GM18499 (cell line): Measurements from ENCODE around the gene SH3RF3.

Experiments
- ATAC-seq: cut with Tn5 transposase; IDR thresholded peaks from one replicate; pipeline ENCODE4 v1.9.1; 2021; ENCODE audit warnings: moderate number of reproducible peaks; ENCODE audit not compliant: insufficient read depth, unreplicated experiment

SH3RF3 gene

DNA sequence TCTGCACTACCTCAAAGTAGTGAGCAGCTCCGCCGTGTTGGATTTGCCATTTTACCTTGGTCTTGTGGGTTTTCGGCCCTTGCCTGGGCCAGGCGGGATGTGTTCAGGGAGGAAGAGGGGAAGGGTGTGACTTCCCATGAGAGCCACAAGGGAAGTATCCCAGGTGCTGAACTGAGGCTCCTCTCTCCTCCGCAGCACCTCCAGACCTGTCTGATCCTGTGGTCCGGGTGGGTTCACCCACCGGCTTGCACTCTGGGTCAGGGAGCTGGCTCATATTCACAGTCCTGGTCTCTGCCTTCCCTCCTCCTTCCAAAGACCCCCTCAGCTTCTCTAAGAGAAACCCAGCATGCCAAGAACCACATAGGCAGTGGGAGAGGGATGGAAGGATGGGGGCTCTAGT is 249.0 kb downstream of the SH3RF3 start:
- no peak for ATAC-seq

DNA sequence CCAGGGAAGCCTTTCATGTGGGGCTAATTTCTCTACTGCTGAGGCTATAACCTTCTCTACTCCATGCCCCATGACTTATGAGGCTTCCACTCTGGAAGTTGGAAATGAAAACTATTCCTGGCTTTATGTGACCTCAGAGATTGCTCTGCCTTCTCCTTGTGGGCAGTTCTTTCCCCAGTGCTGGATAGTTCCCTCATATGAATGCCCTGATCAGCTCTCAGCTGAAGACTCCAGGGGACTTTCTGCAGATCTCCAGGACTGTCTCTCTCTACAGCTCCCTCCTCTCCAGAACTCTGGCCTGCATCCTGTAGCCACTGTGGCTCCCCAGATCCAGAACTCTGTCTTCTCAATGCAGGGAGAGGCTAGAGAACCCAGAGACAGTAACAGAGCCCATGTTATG is 249.7 kb downstream of the SH3RF3 start:
- ATAC-seq = no peak

DNA sequence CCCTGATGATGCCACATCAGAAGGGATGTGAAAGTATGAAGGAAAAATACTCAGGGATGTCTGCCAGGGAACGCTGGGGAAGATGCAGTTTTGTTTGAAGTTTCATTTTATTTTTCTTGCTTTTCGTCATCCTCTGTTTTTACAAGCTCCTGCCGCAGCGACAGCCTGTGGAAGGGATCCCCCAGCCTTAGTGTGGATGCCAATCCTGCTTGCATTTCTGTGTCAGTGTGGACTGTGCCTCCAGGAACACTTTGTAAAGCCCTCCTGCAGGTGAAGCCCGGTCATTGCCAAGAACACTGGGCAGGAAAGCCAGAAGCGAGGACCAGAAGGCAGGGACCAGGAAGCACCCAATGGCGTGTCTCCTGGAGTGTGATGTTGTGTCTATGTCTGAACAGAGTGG is 250.5 kb downstream of the SH3RF3 start:
- ATAC-seq = no peak

DNA sequence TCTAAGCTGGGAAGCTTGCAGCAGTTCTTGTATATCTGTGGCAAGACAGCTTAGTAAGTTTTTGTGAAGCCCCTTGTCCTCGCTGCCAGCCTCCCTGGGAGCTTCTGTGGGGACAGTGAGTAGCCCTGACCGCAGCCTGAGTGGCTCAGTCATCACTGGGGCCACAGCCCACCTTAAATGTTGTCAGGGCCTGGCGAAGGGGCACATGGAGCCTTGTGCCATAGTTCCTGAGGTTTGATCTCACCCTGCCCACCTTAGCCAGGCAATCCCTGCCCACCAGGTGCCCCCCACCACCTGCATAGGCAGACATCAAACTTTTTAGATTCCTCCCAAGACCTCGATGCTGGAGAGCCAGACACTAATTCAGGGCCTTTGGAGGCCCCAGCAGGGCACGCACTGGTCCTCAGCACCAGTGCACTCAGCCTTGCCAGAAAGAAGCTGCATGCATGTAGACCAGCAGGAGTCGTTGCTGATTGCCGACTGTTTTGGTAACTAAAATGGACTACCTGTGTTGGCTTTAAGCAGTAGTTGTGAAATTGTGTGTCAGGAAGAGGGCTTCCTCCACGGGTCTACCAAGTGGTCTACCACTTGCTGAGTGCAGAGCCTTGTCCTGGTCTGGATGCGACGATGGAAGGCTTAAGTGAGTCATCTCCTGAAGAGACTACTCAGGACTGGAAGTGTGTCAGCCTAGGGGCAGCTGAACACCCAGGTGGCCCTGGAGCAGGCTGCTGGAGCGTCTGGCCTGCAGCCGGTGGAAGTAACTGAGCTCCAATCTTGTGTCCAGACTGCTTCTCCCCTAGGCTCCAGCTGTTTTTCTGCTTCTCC is 251.7 kb downstream of the SH3RF3 start:
- no peak for ATAC-seq

DNA sequence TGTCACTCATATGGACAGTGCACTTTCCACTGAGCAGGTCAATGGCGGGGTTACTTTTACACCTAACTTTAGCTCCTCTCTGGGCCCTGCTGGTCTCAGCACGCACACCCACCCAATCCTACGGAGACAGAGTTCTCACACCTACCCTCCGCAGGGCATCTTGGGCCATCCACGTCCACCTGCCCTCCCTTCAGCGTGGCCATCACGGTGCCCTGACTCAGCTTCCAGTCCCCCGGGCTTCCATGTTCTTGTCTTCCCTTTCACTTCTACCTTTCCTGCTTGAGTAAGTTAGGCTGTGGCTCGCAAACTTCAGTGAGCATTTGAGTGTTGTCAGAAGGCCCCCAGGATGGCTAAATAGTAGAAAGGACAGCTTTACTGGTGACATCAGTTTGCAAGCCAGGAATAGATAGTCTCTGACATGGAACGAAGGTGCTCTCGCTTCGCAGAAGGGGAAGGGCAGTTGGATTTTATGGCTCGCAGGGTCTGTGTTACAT is 252.4 kb downstream of the SH3RF3 start:
- no peak for ATAC-seq

DNA sequence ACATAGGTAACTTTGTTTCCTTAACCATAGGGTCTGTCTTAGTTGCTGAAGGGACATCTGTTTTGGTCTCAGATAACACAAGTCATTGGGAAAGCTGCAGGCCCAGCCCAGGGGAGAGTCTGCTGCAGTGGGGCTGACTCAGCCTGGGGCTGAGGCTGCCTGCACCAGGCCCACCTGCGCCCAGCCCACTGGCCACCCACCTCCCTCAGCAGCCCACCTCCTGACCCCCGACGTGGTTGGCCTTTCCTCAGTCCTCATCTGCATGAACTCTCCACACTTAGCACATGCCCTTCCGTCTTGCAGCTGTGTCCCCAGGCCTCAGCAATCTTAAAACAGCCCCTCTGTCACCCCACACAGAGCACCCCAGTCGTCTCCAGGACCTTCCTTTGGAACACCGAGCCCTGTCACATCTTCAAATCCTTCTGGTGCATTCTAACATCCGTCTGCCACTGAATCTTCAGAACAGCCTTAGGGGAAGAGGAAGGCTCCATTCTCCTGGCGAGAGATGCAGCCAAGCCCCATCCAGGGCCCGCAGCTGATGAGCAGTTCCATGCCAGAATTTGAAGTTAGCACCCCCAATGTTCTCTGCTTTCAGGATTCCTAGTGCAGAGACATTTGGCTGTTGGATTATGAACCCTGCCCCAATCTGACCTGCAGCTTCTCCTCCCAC is 253.4 kb downstream of the SH3RF3 start:
- no peak for ATAC-seq

DNA sequence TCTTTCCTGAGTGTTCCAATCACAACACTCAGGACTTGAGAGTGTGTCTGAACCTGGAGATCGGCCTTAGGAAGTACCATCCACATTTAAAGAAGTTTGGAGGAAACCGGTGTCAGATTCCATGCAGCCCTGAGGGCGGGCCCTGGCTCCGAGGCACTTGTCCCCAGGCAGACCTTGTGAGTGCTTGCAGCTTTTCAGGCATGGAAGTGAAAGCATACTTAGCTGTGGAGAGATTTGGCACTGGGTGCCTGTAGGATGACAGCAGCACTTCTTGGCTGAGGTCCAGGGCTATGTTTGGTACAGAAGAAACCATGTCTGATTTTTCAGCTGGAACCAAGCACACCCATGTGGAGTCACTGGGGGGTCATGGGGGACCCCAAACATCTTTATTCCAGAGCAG is 253.9 kb downstream of the SH3RF3 start:
- no peak for ATAC-seq

DNA sequence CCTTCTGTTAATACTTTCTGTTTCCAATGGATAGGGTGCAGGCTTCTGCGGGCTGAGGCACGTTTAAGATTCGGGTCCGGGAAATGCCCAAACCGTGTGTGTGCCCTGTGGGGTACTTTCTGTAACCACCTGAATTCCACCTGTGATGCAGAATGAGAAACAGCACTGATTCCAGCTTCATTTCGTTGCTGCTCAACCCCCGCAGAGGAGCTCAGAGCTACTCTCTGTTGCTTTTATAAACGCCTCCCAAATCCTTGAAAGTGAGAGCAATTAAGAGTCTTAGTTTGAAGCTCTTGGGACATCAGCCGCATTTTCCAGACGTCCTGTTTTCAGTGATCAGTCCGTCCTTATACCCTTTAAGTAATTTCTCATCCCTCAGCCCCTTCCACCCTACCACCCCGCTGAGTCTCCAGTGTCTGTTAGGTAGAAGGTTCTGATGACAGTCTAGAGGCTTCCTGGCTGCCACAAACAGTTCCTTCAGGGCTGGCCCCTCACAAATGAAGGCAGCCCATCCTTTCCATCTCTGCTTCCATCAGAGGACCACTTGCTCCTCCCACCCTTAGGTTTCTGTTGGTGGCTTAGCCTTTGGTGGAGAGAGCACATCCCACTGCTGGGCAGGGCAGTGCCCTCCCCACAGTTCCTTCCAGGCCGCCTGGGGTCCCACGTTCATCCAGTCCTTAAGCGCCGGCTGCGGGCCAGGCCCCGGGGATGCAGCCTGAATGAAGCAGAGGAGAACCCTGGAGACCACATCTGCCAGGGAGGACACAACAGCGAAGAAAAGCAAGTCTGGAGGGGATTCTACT is 254.7 kb downstream of the SH3RF3 start:
- no peak for ATAC-seq

DNA sequence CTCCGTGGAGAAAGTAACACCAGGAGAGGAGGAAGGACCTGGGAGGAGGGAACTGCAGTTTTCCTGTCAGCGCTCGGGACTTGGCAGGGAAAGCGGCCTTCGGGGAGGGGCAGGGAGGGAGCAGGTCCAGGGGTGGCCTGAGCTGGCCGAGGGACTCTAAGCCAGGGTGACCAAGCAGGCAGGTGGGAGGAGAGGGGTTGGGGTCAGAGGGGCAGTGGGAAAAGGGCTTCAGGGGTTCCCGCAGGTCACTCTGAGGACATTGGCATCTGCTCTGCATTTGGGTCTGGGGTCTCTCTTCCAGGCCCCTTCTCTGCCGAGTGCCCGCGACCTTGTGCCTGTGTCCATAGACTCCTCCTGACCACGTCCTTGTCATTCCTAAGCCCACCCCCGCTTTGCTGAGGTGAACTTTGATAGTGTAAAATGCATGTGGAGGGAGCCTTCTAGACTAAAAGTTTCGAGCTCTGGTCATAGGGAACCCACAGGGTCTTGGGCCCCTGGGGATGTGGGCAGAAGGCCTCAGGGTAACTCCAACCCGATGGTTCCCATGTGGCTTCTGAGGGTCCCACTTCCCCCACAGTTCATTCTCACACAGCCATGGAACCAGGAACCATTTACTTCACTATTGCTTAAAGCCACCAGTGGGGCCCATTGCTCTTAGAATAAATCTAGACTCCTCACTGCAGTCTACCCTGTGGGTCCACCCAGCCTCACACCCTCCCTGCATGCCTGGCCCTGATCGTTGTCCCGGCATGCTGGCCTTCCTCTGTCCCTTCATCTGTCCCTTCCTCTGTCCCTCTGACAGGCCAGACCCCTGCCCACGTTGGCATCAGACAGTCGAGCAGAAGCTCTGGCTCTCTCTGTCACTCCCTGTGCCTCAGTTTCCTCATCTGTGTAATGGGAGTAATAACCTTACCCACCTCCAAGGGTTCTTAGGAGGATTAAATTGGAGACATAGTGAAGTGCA is 255.6 kb downstream of the SH3RF3 start:
- no peak for ATAC-seq

DNA sequence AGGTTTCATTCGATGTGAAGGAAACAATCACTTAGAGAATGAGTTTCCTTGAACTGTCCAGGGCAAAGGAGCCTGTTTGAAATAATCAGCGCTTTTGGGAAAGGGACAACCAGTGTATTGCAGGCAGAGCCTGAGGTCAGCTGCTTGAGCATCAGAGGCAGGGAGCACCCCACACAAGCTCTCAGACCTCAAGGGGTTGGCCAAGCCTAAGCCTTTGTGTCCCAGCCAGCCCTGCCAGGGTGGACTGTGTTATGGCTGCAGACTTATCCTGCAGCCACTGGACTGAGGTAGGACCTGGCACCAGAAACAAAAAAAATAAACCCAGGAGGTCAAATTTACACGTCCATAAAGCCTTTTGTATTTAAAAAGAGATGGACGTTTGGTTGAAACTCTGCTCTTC is 256.5 kb downstream of the SH3RF3 start:
- ATAC-seq = no peak

DNA sequence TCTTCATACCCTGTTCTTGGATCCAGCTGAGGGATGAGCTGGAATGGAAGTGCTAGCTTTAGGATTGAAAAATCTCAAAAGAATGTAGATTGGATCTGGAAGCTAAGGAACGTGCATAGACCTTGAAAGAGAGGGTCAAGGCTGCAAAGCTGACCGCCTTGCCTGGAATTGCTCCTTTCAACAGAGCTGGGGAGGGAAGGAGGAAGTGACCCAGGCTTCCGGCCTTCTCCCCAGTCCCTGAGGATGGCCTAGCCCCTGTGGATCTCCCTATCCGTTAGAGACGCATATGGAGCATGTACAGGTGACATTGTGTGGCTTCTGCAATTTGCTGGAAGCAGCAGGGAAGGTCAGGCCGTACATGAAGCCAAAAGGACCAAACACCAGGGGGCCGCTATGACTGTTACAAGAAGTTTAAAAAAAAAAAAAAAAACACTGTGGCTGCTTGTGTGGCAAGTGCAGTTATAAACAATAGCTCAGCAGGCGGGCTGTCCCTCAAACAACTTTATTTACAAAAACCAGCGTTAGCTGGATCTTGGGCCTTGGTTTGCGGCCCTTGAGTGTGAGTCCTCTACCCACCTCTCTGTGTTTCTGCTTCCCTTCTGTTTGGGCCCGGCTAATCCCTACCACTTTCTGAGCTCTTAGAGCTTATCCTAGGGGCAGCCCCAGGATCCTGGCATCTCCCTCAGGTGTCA is 257.1 kb downstream of the SH3RF3 start:
- ATAC-seq = no peak

DNA sequence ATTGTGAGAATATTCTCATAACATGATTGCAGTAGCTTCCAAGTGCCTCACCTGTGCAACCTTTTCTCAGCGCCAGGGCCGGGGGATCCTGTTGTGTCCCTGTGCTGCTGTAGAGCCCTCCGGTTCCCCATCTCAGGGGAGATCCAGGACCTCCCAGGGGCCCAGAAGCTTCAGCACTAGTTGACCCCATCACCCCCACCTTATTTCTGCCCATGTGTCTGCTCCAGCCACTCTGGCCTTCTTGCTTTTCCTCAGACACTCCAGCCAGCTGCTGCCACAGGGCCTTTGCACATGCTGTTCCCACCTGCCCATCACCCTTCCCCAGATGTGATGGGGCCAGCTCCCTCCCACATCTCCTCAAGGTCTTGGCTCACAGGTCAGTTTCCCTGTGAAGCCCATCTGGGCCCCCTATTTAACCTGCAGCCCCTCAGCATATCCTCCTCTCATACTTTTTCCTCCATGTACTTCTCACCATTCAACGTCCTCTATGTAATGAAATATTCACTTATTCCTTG is 258.3 kb downstream of the SH3RF3 start:
- ATAC-seq = no peak

DNA sequence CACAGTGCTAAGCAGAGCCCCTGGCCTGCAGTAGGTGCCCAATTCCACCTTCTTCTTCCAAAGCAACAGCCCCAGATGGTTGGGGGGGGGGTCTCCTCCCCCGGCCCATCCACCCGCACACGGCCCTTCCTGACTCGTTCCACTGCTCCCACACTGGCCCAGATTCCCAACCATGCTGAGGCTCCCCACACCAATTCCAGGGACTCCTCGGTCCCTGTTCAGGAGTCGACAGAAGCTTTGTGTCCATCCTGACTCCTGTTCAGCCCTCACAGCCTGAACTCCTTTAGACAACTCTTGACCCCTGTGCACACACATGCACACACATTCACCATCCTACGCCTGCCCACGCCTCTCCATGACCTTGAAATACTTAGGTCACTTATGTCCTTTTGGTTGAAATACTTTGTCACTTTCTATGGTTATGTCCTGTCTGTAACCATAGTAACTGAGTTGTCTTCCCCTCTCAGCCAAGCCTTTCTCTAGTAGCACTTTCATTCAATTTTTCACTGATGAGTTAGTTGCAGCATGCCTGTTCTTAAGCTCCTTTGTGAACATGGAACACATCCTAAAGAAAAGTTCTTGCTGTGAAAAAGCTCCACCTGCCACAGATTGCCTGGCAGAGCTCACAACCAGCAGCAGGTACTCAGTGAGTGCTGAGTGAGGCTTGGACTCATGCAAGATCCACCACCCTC is 258.9 kb downstream of the SH3RF3 start:
- ATAC-seq = no peak

DNA sequence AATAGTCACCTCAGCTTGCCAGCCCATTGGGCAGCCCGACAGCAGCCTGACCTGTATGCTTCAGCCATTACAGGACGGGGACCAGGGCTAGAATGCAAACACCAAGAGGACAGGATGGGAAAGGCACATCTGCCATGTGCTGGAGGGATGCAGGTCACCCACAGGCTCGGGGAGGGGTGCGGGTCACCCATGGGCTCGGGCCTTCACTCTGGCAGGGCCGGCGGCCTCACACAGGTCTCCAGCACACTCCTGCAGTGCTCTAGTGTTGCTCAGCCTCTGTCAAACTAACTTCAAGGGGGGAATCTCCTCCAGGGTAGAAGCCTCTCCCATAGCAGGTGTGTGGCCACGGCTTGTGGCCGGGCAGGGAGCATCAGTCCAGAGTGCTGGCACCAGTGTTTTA is 262.2 kb downstream of the SH3RF3 start:
- no peak for ATAC-seq

DNA sequence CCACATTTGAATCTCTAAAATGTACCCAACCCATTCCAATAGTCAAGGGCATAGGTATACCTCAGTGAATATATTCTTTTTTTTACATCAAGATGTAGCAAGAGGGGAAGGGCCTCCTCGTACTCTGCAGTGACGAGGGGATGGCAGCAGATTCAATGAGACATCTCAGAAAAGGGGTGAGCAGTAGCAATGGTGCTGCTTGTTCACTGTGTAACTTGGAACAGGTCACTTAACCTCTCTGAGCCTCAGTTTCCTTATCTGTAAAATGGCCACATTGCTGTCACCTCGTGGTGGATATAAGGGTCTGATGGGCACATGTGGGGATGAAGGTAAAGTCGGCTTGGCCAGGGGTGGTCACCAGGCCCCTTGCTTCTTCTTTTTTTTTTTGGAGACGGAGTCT is 263.1 kb downstream of the SH3RF3 start:
- no peak for ATAC-seq

DNA sequence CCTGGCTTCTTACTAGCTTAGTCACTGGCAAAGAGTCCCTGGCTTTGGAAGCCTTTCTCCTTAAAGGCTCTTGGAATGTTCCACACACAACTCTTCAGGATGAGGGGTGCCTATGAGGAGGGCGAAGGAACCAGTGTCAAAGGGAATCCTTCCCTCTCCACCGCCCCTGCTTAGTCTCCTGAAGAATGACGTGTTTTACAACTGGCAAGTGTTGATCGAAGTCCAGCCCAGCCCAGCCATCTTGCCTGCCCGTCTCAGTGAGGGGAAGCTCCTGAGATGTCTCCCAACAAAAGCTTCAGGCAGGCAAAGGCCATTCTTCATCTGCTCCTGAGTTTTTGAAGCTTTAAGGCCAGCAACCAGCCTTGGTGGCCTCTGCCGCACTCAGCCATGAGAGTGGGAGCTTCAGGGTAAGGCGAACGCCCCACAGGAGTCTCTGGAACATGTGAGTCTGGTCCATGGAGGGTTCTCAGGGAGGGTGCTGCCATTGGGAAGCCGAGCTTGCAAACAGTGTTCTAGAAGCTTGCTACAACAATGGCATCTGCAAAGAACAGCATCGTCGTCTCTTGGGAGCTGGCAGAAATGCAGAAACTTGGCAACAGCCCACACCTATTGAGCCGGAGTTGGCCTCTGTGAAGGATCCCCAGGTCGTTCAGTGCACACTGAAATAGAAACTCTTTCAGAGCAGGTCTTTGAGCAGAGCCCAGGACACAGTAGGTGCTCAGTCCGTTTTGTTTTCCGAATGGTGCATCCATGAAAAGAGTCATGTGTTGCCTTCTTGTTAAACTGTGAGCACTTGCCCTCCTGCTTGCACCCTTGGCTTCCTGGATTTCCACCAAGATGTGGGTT is 264.0 kb downstream of the SH3RF3 start:
- no peak for ATAC-seq

DNA sequence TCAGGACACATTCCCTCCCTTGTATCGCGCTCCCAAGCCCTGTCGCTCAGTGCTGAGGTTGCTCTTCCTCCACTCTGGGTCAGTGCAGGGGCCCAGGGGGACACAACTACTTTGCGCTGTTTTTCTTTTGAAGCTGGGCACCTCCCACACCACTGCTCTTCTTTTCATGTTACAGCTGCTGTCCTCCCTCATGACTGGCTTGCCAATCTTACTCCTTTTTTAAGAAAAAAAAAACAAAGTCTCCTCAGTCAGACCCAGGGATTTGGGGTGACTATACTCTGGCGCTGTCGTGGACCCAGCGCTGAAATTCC is 264.6 kb downstream of the SH3RF3 start:
- ATAC-seq = no peak
